B cell (primary cell): ENCODE measurements around the gene IQSEC3. TPM values are rescaled to one million over a fixed set of nuclear protein-coding genes. Genes with fewer than 3 reads are reported as not detected.
"Not testable (repeated sequence)": the region's sequence is repeated elsewhere in the genome, so short reads cannot be mapped to it uniquely, and the experiment has no call there.

ENCODE experiments used
- ATAC-seq: fragments of 200-7000 bp; cut with Tn5 transposase; one replicate; pipeline ENCODE4 v1.10.0; 2021; ENCODE audit warnings: low read depth, mild to moderate bottlenecking, moderate number of reproducible peaks, moderate library complexity
- CTCF ChIA-PET: fragments of 350-600 bp; sonication (Branson Sonifier 250); formaldehyde crosslinking; loops from one replicate; lab custom pipeline; 2021; ENCODE audit warnings: antibody characterized with exemption, inconsistent platforms; lab: Charles Lee
- POLR2A ChIA-PET: fragments of 350-600 bp; sonication (Branson Sonifier 250); formaldehyde crosslinking; loops from one replicate; lab custom pipeline; 2021; ENCODE audit warnings: antibody characterized with exemption; lab: Charles Lee
- DNase-seq: peaks from one replicate; pipeline ENCODE4 v3.0.0; 2013
- H2AFZ ChIP-seq: 2 replicates; pipeline ENCODE4 v1.6.1; 2012; ENCODE audit warnings: mild to moderate bottlenecking, low read depth, low read length; ENCODE audit not compliant: insufficient read depth, poor library complexity, severe bottlenecking
- H3K27ac ChIP-seq, 2 donors: 1 replicate in 1 of 2; 2 replicates in 1 of 2; pipeline ENCODE4 v1.5.1; 2012 to 2013; ENCODE audit warnings: low read length in 2 of 2, mild to moderate bottlenecking in 2 of 2, moderate library complexity in 1 of 2
- H3K27me3 ChIP-seq, 4 experiments: fragments of 200-600 bp in 1 of 4; sonication (generic) in 1 of 4; replicated peaks in 1 of 4; 1 replicate in 2 of 4; 2 replicates in 2 of 4; pipeline versions ENCODE4 v1.6.1 to v1.7.0; 2013 to 2016; ENCODE audit warnings: low read length in 3 of 4, mild to moderate bottlenecking in 2 of 4, mixed read lengths in 1 of 4, moderate library complexity in 1 of 4; ENCODE audit not compliant: insufficient read depth in 4 of 4, control insufficient read depth in 3 of 4; ENCODE audit errors: control extremely low read depth in 1 of 4
- H3K36me3 ChIP-seq, 2 experiments: replicated peaks in 1 of 2; 1 replicate in 1 of 2; 2 replicates in 1 of 2; pipeline versions ENCODE4 v1.6.1 to v1.7.1; 2013; ENCODE audit warnings: low read length in 1 of 2; ENCODE audit not compliant: insufficient read depth in 2 of 2, control insufficient read depth in 1 of 2; ENCODE audit errors: control extremely low read depth in 1 of 2, extremely low read depth in 1 of 2
- H3K4me1 ChIP-seq, 2 donors: fragments of 200-600 bp in 1 of 2; sonication (generic) in 1 of 2; 1 replicate in 1 of 2; 2 replicates in 1 of 2; pipeline versions ENCODE4 v1.5.1 to v1.6.1; 2013 to 2017; ENCODE audit warnings: low read length in 2 of 2; ENCODE audit not compliant: control insufficient read depth in 2 of 2, insufficient read depth in 2 of 2
- H3K4me2 ChIP-seq: replicated peaks from 2 replicates; pipeline ENCODE3; 2012; ENCODE audit warnings: mild to moderate bottlenecking, low read depth, low read length; ENCODE audit not compliant: poor library complexity, severe bottlenecking
- H3K4me3 ChIP-seq, 5 experiments: fragments of 200-600 bp in 1 of 5; sonication (generic) in 1 of 5; 1 replicate in 3 of 5; 2 replicates in 2 of 5; pipeline versions ENCODE4 v1.5.1 to v1.7.0; 2011 to 2016; ENCODE audit warnings: low read length in 4 of 5, mild to moderate bottlenecking in 4 of 5, low read depth in 2 of 5, control low read depth in 1 of 5, moderate library complexity in 1 of 5; ENCODE audit not compliant: insufficient read depth in 1 of 5; ENCODE audit errors: control extremely low read depth in 1 of 5, extremely low read depth in 1 of 5
- H3K79me2 ChIP-seq: fragments of 200-600 bp; sonication (generic); one replicate; pipeline ENCODE4 v1.6.0; 2016; ENCODE audit warnings: low read length; ENCODE audit not compliant: control insufficient read depth, insufficient read depth
- H3K9ac ChIP-seq: fragments of 200-600 bp; sonication (generic); 2 replicates; pipeline ENCODE4 v1.6.1; 2017; ENCODE audit warnings: mild to moderate bottlenecking, low read length, moderate library complexity
- H3K9me3 ChIP-seq, 3 donors: one replicate each; pipeline versions ENCODE4 v1.6.1 to v1.7.1; 2013; ENCODE audit warnings: low read length in 2 of 3; ENCODE audit not compliant: control insufficient read depth in 2 of 3, insufficient read depth in 1 of 3; ENCODE audit errors: control extremely low read depth in 1 of 3
- H4K20me1 ChIP-seq: 2 replicates; pipeline ENCODE4 v1.6.0; 2012; ENCODE audit warnings: mild to moderate bottlenecking, low read length; ENCODE audit not compliant: insufficient read depth, control insufficient read depth, poor library complexity, severe bottlenecking
- H3K27ac Mint-ChIP-seq: one replicate; pipeline ENCODE4 v1.8.0; 2021; ENCODE audit warnings: mixed read lengths
- H3K27me3 Mint-ChIP-seq: one replicate; pipeline ENCODE4 v1.8.0; 2021; ENCODE audit warnings: mixed read lengths
- H3K4me1 Mint-ChIP-seq: one replicate; pipeline ENCODE4 v1.8.0; 2021; ENCODE audit warnings: mixed read lengths
- H3K4me3 Mint-ChIP-seq: one replicate; pipeline ENCODE4 v1.8.0; 2021; ENCODE audit warnings: mixed read lengths
- H3K9me3 Mint-ChIP-seq: one replicate; pipeline ENCODE4 v1.8.0; 2022; ENCODE audit warnings: mixed read lengths; ENCODE audit not compliant: insufficient read depth
- WGBS: methylation state at CpG from one replicate; pipeline ENCODE4 v1.1.5; 2013; ENCODE audit warnings: missing lambda C conversion rate; ENCODE audit not compliant: insufficient coverage; 5-methylcytosine and 5-hydroxymethylcytosine counted together
- intact Hi-C: fragments of 100-400 bp; cut with micrococcal nuclease; formaldehyde crosslinking; loops from one replicate; pipeline ENCODE4 v1.10.0; 2022
- polyA plus RNA-seq: library from polyadenylated mRNA; depleted of rRNA; stranded (reverse); fragments of >200 nt; gene quantifications from 2 replicates; pipeline ENCODE4 v1.2.3, GENCODE V29; 2012
- total RNA-seq, 2 donors: library from RNA; stranded (reverse); fragments of 120-200 nt in 1 of 2; gene quantifications; 1 replicate in 1 of 2; 2 replicates in 1 of 2; pipeline versions ENCODE4 v1.2.3 to v1.2.4, GENCODE V29; 2013 to 2022

Gene IQSEC3
- total and polyA plus RNA-seq, 2 donors (not counting 1 experiment from before 2014, with no cell fraction given), result 0.01 to 1.8 TPM

DNA sequence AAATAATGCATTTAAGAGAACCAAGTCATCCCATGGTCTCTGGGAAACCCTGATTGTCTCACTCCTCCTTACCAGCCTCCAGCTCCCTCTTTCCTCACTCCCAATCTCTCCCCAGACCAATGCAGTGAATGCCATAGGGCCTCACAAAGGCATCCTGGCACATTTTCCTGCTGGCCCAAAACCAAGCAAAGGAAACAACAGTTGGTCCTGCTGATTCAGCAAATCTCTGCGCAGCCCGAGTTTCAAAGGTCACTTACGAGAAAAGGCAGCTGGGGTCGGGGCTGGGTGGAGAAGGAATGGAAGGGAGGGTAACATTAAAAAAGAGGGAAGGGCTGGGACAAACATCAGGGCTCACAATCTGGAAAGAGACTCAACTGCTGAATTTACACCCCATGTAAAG, 5.5 kb downstream of the IQSEC3 start:
- H3K36me3 ChIP-seq, H3K4me3 ChIP-seq, H4K20me1 ChIP-seq, POLR2A ChIA-PET, H3K4me1 ChIP-seq, H3K4me1 Mint-ChIP-seq, H3K9me3 Mint-ChIP-seq, H2AFZ ChIP-seq, H3K27ac ChIP-seq, H3K4me3 Mint-ChIP-seq, H3K9me3 ChIP-seq, intact Hi-C loops, H3K4me2 ChIP-seq, H3K27ac Mint-ChIP-seq, H3K79me2 ChIP-seq, H3K27me3 ChIP-seq, CTCF ChIA-PET, H3K9ac ChIP-seq, DNase-seq, ATAC-seq: not testable (repeated sequence)
- WGBS, result 94% methylated on average over 2 of the region's 4 CpGs
- peaks cover 54% of the 10 kb centered on the region for H3K27me3 Mint-ChIP-seq

DNA sequence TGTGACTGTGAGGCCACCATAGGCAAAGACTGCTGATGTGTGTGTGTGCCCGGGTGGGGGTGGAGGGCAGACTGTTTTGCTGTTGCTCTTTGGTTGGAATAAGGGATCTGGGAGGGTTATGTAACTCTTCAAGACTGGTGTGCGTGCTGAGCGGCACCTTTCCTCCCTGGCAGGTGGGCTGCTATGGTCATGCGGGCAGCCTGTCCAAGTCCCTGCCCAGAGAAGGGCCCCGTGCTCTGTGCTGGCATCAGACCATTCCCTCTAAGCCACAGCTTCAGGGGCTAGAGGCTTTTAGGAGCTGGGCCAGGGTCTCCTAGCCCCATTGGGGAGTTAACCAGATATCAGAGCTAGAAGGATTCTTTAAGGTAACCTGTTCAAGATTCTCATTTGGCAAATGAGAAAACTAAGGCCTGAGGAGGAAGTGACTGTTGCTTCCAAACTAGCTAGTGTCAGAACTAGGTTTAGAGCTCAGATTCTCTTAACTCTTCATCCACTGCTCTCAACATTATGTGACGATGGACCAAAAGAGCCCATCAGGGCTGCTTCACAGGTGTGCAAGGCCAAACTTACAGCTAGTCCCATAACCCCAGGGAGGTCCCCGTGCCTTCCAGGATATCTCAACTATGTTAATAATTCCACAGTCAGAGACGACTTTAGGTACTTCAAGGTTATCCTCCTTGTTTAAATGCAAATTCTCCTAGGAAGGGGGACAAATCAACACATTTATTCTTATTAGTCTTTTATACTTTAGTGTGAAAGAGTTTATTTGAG, 8.0 kb downstream of the IQSEC3 start:
- CTCF ChIA-PET, H3K27ac Mint-ChIP-seq, DNase-seq, H3K27ac ChIP-seq, H3K4me3 ChIP-seq, H3K4me1 ChIP-seq, H3K36me3 ChIP-seq, ATAC-seq, H3K4me3 Mint-ChIP-seq, POLR2A ChIA-PET, intact Hi-C loops, H3K4me1 Mint-ChIP-seq, H3K79me2 ChIP-seq, H3K9ac ChIP-seq, H2AFZ ChIP-seq, H4K20me1 ChIP-seq, H3K4me2 ChIP-seq, H3K9me3 ChIP-seq, H3K9me3 Mint-ChIP-seq: not testable (repeated sequence)
- WGBS, result 78% methylated on average over 1 of the region's 8 CpGs
- peaks cover 55% of the 10 kb centered on the region for H3K27me3 Mint-ChIP-seq
- peaks cover 0 to 13% (median 6%) of the 10 kb centered on the region in 4 experiments for H3K27me3 ChIP-seq

DNA sequence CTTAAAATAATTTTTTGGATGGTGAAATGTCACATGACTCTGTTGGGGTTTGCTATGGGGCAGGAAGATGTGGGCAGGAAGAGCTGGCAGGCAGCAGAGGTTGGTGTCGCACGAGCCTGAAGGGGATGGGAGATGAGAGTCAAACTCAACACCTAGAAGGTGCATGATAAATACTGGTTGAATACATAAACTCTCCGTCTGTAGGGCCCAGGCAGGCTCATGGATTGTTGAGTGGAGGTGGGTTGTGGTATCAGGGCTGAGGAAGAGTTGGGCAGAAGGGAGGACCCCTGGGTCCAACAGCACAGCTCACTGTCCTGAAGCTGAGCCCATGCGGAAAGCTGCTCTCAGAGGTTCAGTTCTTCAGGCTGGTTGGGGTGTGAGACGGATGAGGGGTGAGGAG, 9.0 kb downstream of the IQSEC3 start:
- POLR2A ChIA-PET, ATAC-seq, H3K9ac ChIP-seq: not testable (repeated sequence)

DNA sequence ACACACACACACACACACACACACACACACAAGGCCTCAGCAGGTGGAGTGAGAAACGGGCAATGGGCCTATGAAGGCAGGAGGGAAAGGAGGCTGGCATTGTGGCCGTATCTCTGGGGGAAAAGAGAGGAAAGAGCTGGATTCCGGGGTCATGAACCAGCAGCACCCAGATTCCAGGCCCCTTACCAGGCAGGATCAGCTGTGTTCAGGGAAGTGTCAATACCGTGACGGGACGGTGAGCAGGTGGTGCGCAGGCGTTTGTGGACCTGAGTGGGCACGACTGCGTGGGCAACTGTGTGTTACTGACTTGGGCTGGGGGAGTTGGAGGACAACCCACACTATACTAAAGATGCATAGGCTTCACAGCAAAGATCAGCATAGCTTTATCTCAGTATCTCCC, 9.5 kb downstream of the IQSEC3 start:
- POLR2A ChIA-PET, H3K27ac Mint-ChIP-seq: not testable (repeated sequence)

More for the DNA sequence above, 9.0 kb downstream of the IQSEC3 start:
- H3K27me3 ChIP-seq, result peaks cover 0 to 18% (median 8%) of the 10 kb centered on the region in 4 experiments
- H3K27ac ChIP-seq, H3K4me3 Mint-ChIP-seq, H3K4me1 ChIP-seq, H3K4me3 ChIP-seq, CTCF ChIA-PET, H3K4me1 Mint-ChIP-seq, H3K9me3 Mint-ChIP-seq, H3K79me2 ChIP-seq, H3K36me3 ChIP-seq, H3K4me2 ChIP-seq, H2AFZ ChIP-seq, H3K9me3 ChIP-seq, DNase-seq, H4K20me1 ChIP-seq, intact Hi-C loops, H3K27ac Mint-ChIP-seq: not testable (repeated sequence)
- WGBS, result 17% methylated on average over 1 of the region's 5 CpGs
- peaks cover 53% of the 10 kb centered on the region for H3K27me3 Mint-ChIP-seq

More for the DNA sequence above, 9.5 kb downstream of the IQSEC3 start:
- H2AFZ ChIP-seq, intact Hi-C loops, H3K79me2 ChIP-seq, H3K4me2 ChIP-seq, H3K27ac ChIP-seq, DNase-seq, H3K9me3 Mint-ChIP-seq, H3K4me3 ChIP-seq, H3K9ac ChIP-seq, H3K4me3 Mint-ChIP-seq, H3K9me3 ChIP-seq, CTCF ChIA-PET, H3K36me3 ChIP-seq, H3K4me1 Mint-ChIP-seq, H3K4me1 ChIP-seq, H4K20me1 ChIP-seq, ATAC-seq: not testable (repeated sequence)
- WGBS, result 96% methylated on average over 4 of the region's 10 CpGs
- H3K27me3 Mint-ChIP-seq, result peaks cover 52% of the 10 kb centered on the region
- peaks cover 0 to 24% (median 8%) of the 10 kb centered on the region in 4 experiments for H3K27me3 ChIP-seq
